ENCODE results near the gene TK1.
"Not testable (repeated sequence)": the region's sequence is repeated elsewhere in the genome, so short reads cannot be mapped to it uniquely, and the experiment has no call there.

The TK1 gene

GRCh38 chr17:78147315-78147998, 39.4 kb downstream of the TK1 start:
- no peak for DNase-seq

DNA sequence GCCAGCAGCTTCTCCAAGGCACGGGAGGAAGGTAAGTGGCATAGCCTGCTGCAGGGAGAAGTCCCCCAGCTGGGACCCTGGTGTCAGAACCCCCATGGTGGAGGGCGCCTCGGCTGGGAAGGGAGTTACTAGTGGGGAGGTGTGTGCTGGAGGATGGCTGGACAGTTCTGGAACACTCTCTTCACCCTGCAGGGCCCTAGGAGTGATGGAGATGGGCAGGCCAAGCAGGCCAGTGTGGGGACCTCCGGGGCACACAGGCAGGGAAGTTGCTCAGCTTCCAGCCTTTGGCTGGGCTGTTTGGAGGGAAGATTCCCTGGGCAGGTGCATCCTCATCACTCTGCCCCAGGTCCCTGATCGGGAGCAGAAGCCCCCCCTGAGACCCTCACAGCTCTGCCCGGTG, 40.0 kb downstream of the TK1 start:
- no peak for DNase-seq

DNA sequence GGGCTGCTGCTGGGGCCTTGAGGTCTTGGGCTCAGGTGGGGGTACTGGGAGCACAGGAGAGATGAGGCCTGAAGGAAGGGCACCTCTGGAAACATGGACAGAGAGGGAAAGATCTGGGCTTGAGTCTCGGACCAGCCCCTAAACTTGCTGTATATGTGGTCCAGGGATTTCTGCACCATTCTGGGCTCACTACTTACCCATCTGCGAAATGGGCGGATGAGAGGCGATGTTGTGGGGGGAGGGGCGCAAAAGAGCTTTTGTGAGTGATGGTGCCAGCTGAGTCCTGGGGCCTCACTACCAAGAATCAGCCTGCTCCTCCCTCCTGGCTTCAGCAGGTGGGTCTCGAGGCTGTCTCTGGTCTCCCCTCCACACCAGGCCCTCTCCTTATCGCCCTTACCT, 40.4 kb downstream of the TK1 start:
- no peak for DNase-seq

DNA sequence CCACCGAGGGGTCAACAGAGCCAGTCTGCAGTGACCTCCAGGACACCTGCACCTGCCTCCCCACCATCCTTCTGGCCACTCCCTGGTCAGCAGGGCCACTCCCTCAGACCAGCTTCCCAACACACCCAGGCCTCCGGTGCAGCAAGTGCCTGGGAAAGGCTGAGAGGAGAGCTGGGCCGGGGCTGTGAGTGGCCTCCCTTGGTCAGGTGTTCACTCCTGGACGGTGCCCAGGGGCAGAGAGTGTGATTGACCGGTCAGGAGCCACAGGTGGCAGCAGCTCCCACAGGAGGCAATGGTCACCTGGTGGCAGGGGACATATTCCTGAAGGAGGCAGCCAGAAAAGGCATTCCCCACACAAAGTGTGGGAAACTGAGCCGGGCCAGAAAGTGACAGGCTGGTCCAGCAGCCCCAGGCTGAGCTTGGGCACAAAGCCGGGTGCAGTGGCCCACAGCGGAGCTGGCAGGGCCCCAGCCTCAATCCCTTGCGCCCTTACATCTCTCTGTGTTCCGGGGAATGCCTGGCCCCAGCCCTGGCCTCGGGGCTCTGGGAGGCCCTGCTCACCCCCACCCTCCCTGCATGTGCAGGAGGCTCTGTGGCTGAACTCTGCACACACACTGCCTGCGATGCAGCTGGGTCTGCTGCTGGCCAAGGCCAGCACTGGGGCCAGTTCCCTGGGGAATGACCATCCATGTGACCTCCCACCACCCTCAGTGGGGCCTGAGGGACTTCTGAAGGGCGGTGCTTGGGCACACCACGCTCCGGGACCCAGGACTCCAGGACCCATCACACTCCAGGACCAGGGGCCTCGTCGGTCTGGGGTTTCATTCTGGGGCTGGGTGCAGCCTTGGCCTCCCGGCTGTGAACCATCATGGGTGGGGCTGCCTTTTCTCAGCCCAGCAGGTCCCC, 41.9 kb downstream of the TK1 start:
- no peak for DNase-seq

- peak; percentile 78 for DNase-seq
Observed at GRCh38 chr17:78144147-78144719, 42.6 kb downstream of the TK1 start.

DNA sequence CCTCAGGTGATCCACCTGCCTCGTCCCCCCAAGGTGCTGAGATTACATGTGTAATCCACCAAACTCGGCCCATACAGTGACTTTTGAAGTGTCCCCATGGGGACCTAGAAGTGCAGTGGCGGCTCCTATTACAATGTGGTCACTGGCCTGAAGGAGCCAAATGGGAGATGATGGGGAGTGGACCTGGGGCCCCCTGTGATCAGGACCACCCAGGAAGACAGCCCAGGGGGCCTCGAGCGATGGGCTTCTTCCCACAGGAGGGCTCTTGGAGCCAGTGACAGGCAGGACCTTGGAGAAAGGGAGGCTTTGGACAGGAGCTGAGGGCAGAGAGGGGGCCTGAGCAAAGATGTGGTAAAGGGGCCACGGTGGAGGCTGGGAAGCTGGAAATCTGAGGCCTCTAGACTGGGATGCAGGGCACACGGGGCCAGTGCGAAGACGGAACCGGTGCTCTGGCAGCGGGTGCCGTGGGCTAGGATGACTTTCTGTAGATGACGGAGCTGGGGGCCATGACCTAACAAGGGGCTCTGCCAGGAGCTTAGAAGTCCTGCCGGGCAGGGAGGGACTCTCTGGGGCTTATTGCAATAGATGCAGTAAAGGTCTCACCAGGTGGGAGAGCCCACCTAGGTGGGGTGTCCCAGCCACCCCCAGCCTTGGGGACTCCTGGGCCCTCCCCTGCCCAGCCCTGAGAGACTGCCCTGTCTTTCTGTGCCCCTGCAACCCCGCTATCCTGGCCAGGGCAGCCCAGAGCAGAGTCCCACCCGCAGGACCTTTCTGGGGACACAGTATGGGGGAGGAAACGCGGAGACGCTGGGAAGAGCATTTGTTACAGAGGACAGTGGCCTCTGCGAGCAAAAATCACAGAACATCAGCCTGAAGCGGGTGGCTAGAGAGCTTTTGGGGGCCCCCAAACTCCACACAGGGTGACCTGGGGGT, 43.4 kb downstream of the TK1 start:
- no peak for DNase-seq

DNA sequence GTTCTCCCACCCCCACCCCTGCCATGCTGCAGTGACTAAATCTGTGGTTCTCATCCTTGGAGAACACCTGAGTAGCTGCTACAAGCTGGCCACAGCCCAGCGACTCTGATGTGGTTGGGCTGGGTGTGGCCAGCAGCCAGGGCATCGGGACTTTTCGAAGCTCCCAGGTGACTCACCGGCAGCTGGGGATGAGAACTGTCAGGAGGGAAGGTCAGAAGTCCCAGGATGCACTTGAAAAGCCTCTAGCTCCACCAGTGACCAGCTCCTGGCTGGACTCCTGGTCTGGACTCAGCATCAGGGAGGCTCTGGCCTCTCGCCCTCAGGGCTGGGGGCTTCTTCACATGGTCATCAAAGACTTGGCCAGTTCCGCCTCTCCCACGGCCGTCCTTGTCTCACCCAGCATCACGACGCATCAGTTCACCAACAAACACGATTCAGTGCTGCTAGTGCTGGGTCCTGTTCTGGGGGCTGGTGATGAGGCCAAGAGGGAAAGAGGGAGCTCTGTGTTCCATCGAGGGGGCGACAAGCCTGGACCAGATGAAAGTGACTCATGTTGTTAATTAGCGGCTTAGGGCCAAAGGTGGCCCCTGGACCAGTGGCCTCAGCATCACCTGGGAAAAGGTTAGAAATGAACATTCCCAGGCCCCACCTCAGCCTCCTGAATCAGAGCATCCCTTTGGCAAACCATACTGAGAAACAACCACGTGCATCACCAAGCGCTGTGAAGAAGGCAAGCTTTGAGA, 44.6 kb downstream of the TK1 start:
- DNase-seq, result no peak

- DNase-seq, result no peak
Observed at GRCh38 chr17:78141437-78142118, 45.3 kb downstream of the TK1 start.

DNA sequence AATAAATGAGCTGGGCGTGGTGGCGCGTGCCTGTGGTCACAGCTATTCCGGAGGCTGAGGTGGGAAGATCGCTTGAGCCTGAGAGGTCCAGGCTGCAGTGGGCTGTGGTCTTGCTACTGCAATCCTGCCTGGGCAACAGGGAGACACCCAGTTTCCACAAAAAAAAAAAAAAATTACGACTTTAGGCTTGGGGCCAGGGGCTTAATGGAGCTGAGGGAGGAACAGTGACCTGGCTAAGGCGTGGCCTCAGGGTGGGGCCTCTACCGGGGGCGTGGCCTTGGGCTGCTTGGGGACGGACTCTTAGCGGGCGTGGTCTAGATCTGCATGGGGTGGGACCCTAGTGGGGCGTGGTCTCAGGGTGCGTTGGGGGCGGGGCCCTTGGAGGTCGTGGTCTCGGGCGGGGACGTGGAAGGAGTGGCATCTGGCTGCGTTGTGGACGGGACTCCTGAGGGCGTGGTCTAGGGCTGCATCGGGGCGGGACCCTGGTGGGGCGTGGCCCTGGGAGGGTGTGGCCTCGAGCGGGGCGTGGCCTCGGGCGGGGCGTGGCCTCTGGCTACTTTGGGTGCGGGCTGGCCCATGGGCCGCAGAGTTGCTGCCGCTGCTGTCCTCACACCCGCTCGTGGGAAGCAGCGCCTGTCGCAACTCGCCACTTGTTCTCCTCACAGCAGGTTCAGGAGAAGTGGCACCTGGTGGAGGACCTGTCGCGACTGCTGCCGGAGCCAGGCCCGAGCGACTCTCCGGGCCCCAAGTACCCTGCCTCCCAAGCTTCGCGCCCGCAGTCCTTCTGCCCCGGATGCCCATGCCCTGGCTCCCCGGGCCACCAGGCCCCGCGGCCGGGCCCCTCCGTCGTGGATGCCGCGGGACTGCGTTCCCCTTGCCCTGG, 46.4 kb downstream of the TK1 start:
- peak; percentile 99 for DNase-seq

- DNase-seq, result not testable (repeated sequence)
Observed at GRCh38 chr17:78139861-78140168, 47.0 kb downstream of the TK1 start.

DNA sequence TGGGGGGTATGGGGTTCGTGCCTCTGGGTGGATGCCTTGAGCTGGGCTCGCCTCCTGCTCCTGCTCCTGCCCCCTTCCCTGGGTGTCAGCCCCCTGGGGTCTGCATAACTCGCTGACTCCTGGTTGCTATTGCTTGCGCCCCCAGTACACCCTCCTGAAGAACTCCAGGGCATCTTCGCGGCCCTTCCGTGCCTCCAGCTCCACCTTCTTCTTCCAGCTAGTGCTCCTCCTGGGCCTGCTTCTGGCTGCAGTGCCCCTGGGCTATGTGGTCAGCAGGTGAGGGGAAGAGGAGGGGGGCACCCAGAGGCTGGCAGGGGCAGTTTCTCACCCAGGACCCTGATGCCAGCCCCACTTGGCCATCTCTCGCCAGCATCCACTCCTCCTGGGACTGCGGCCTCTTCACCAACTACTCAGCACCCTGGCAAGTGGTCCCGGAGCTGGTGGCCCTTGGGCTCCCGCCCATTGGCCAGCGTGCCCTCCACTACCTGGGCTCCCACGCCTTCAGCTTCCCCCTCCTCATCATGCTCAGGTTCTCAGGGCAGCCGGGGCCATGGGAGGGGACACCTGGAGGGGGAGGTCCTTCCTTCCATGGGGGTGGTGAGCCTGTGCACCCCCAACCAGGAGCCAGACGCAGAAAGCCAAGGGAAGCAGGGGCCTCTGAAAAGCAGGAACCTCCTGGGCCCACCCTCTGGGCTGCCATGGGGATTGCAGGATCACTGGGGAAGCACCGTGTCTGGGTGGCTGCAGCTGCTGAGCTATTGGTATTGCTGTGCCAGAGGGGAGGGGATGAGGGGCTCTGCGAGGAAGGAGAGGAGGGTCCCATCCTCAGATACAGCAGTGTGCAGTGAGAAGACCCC, 48.4 kb downstream of the TK1 start:
- no peak for DNase-seq

DNA sequence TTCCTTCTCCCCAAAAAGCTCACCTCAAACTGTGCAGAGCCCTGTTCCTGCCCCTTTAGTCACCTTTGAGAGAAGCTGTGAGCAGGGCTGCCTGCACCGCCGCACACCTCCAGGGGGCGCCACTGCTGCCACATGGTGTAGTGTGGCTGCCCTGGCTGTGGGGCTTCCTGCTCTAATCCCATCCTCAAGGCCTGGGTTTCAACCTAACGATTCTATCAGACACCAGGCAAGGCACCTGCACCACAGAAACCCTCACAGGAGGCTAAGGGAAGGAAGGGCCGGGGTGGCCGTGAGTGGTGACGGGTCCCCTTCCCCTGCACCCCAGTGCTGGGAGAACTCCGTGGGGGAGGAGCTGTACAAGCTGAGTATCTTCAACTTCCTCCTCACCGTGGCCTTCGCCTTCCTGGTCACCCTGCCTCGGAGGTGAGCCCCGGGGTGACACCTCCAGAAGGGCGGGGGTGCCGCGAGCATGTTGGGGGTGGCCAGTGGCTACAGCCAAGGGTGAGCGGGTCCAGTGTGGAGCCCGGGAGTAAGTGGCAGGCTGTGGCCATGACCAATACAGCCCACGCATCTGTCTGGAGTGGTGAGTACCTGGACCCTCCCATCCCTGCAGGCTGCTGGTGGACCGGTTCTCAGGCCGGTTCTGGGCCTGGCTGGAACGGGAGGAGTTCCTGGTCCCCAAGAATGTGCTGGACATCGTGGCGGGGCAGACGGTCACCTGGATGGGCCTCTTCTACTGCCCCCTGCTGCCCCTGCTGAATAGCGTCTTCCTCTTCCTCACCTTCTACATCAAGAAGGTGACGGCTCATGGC, 49.3 kb downstream of the TK1 start:
- DNase-seq, result no peak

DNA sequence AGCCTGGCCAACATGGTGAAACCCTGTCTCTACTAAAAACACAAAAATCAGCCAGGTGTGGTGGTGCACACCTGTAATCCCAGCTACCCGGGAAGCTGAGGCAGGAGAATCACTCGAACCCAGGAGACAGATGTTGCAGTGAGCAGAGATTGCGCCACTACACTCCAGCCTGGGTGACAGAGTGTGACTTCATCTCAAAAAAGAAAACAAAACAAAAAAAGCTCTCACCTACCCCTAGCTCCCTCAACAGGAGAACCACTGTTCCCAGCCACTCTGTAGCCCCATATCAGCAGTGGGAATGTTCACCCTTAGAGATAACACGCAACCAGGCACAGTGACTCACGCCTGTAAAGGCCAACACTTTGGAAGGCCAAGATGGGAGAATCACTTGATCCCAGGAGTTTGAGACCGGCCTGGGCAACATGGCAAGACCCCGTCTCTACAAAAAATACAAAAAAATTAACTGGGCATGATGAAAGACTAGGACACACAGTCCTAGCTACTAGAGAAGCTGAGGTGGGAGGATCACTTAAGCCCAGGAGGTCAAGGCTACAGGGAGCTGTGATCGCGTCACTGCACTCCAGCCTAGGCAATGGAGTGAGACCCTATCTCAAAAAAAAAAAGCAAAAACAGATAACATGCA, 50.9 kb downstream of the TK1 start:
- DNase-seq, result no peak

- no peak for DNase-seq
Observed at GRCh38 chr17:78134899-78135385, 51.9 kb downstream of the TK1 start.

- peak; percentile 54 for DNase-seq
Observed at GRCh38 chr17:78133971-78134898, 52.6 kb downstream of the TK1 start.

- no peak for DNase-seq
Observed at GRCh38 chr17:78133179-78133951, 53.5 kb downstream of the TK1 start.
